NT2/D1 (cell line): ENCODE measurements around the gene CCDC77.

Experiments
- SUZ12 ChIP-seq: IDR thresholded peaks from 2 replicates; pipeline ENCODE4 v1.6.1; 2011; ENCODE audit not compliant: insufficient read length, insufficient read depth; ENCODE audit errors: extremely low read depth
- ZNF274 ChIP-seq: IDR thresholded peaks from 2 replicates; pipeline ENCODE4 v1.6.1; 2011; ENCODE audit warnings: mild to moderate bottlenecking, low read depth, low read length

DNA sequence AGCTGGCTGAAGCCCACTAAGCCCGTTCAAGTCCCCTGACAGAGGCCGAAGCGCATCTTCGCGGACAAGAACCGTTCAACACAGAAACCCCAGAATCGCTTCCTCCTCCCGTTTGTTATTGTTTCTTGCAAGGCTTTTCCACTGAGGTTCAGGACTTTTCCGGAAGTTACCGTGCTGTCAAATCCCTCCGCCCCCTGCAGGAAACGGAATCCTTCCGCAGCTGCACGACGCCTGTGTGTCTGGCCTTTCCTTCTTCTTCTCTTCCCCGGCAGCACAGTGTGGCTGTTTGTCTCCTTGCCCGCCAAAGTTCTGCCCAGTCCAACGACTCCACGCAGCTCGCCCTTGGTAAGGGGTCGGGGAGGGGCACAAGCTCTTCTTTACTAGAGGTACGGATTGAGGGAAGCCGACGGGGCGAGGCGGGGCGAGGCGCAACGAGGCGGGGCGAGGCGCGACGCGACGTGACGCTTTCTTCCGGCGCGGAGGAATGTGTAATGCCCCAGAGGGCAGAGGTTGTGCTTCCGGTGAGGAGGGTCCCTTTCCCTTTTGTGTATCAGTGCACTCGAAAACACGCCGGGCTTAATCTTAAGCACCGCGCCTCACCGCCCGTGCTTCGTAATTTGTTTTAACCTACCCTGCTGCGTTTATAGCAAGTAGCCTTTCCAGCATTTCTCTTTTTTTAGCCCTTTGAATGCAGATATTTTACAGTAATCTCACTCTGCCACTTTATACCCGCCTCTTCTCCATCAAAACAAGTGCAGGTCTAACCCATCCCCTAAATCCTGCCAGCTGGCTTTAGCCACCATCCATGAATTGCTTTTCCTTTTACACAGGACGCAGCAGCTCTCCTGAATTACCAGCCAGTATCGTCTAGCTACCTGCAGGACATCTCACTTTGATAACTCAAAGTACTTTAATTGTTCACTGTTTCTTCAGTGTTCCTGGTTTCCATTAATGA lies 12.0 kb upstream of the CCDC77 start, which contains the start of gene KDM5A:
- TF ChIP-seq ZNF274 (no peak), SUZ12 (no peak)
